Measurements from ENCODE around the gene ABLIM2. TPM values are rescaled to one million over a fixed set of nuclear protein-coding genes. Genes with fewer than 3 reads are reported as not detected.

Gene ABLIM2
- total and polyA plus RNA-seq, 4 donors: 12.2 to 60.4 (median 43.1) TPM

DNA sequence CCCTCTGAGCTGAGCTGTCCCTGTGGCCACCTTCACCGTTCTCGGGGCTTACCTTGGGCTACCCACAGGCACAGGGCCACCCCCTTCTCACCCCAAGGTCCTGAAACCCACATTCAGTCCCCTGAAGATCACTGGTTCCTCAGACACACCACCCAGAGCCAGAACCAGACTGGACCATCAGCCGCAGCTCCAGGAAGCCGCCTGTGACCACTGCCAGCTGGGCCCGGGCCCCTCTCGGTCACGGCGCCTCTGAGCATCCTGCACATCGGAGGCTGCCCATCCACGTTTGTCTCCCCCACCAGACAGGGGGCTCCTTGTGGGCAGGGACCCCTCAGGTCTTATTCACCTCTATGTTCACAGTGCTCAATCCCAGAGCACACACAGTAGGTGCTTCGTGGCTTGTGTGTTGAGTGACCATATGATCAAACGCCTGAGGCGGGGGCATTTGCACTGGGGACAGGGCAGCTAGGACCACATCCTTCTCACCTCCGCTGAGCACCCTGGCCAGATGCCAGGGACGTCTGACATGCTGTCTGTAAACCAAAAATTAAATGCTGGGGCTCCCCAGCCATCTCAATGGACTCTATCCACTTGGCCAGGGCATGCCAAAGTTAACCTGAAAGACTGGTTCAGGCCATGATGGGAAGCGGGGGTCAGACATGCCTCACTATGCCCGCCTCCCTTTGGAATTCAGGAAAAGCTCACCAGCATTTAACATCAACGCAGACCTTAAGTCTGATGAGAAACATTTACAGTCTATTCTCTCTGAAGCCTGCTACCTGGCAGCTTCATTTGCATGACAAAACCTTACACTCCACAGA is 109.5 kb downstream of the ABLIM2 start:
- DNase-seq (ENCODE audit: low read depth in 4 of 6, low spot score in 6 of 6): no peak
- peaks cover 5% of the 10 kb centered on the region for H3K27me3 ChIP-seq (ENCODE audit: control insufficient read depth, insufficient read depth, low read length)
- 90% methylated on average over 18 of the region's 18 CpGs for WGBS (ENCODE audit: insufficient coverage)

GRCh38 chr4:8047837-8048678 is 110.6 kb downstream of the ABLIM2 start:
- DNase-seq (ENCODE audit: low read depth in 4 of 6, low spot score in 6 of 6): peak in 1 of 6 donors; percentile 33
- WGBS (ENCODE audit: insufficient coverage): 79% methylated on average over 18 of the region's 21 CpGs
- Histone ChIP-seq H3K27ac (ENCODE audit: low read depth, low read length) (no peak overlapping the region), H3K4me1 (ENCODE audit: control insufficient read depth, insufficient read depth, low read length) (peaks cover 53% of the 10 kb centered on the region), H3K9me3 (ENCODE audit: control insufficient read depth, insufficient read depth, low read length) (no peaks in the 10 kb centered on the region), H3K36me3 (ENCODE audit: control insufficient read depth, insufficient read depth, low read length) (peaks cover 55% of the 10 kb centered on the region), H3K27me3 (ENCODE audit: control insufficient read depth, insufficient read depth, low read length) (peaks cover 5% of the 10 kb centered on the region), H3K4me3 (ENCODE audit: low read depth, low read length) (no peak overlapping the region)

More for the DNA sequence above, 109.5 kb downstream of the ABLIM2 start:
- peaks cover 49% of the 10 kb centered on the region for H3K36me3 ChIP-seq (ENCODE audit: control insufficient read depth, insufficient read depth, low read length)
- H3K4me3 ChIP-seq (ENCODE audit: low read depth, low read length): no peak overlapping the region
- H3K9me3 ChIP-seq (ENCODE audit: control insufficient read depth, insufficient read depth, low read length): no peaks in the 10 kb centered on the region
- H3K4me1 ChIP-seq (ENCODE audit: control insufficient read depth, insufficient read depth, low read length): peaks cover 53% of the 10 kb centered on the region
- no peak overlapping the region for H3K27ac ChIP-seq (ENCODE audit: low read depth, low read length)

GRCh38 chr4:8046925-8047541 is 111.6 kb downstream of the ABLIM2 start:
- H3K4me1 ChIP-seq (ENCODE audit: control insufficient read depth, insufficient read depth, low read length): peaks cover 44% of the 10 kb centered on the region
- peaks cover 49% of the 10 kb centered on the region for H3K36me3 ChIP-seq (ENCODE audit: control insufficient read depth, insufficient read depth, low read length)
- no peak overlapping the region for H3K27ac ChIP-seq (ENCODE audit: low read depth, low read length)
- no peak overlapping the region for H3K4me3 ChIP-seq (ENCODE audit: low read depth, low read length)
- 91% methylated on average over 15 of the region's 20 CpGs for WGBS (ENCODE audit: insufficient coverage)
- peaks cover 5% of the 10 kb centered on the region for H3K27me3 ChIP-seq (ENCODE audit: control insufficient read depth, insufficient read depth, low read length)
- DNase-seq (ENCODE audit: low read depth in 4 of 6, low spot score in 6 of 6): no peak
- H3K9me3 ChIP-seq (ENCODE audit: control insufficient read depth, insufficient read depth, low read length): no peaks in the 10 kb centered on the region

- Histone ChIP-seq H3K27ac (ENCODE audit: low read depth, low read length) (no peak overlapping the region), H3K27me3 (ENCODE audit: control insufficient read depth, insufficient read depth, low read length) (peaks cover 5% of the 10 kb centered on the region), H3K4me3 (ENCODE audit: low read depth, low read length) (no peak overlapping the region), H3K4me1 (ENCODE audit: control insufficient read depth, insufficient read depth, low read length) (peaks cover 42% of the 10 kb centered on the region), H3K9me3 (ENCODE audit: control insufficient read depth, insufficient read depth, low read length) (no peaks in the 10 kb centered on the region), H3K36me3 (ENCODE audit: control insufficient read depth, insufficient read depth, low read length) (peaks cover 48% of the 10 kb centered on the region)
- no peak for DNase-seq (ENCODE audit: low read depth in 4 of 6, low spot score in 6 of 6)
- WGBS (ENCODE audit: insufficient coverage): 95% methylated on average over 7 of the region's 7 CpGs
Observed at GRCh38 chr4:8045909-8046308, 112.7 kb downstream of the ABLIM2 start.

DNA sequence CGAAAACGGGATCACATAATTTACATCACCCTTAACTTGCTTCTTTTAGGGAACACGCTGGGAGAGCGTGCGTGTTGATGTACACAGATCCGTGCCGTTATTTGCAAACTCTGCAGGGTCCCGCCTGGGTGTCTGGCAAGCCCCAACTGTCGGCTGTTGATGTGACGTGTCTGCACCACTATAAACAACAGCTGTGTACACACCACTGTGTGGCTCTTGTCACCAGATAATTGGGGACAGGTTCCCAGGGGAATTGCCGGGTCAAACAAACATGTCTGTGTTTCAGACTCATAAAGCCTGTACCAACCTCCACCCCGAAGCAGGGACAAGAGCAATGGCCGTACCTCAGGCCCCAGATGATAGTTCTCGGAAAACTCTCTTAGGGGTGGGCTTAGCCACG is 113.9 kb downstream of the ABLIM2 start:
- no peak overlapping the region for H3K27ac ChIP-seq (ENCODE audit: low read depth, low read length)
- peaks cover 41% of the 10 kb centered on the region for H3K36me3 ChIP-seq (ENCODE audit: control insufficient read depth, insufficient read depth, low read length)
- H3K4me1 ChIP-seq (ENCODE audit: control insufficient read depth, insufficient read depth, low read length): peaks cover 43% of the 10 kb centered on the region
- peaks cover 5% of the 10 kb centered on the region for H3K27me3 ChIP-seq (ENCODE audit: control insufficient read depth, insufficient read depth, low read length)
- 26% methylated on average over 11 of the region's 15 CpGs for WGBS (ENCODE audit: insufficient coverage)
- H3K4me3 ChIP-seq (ENCODE audit: low read depth, low read length): no peak overlapping the region
- DNase-seq (ENCODE audit: low read depth in 4 of 6, low spot score in 6 of 6): peak in 2 of 6 donors; percentile 74 to 87
- no peaks in the 10 kb centered on the region for H3K9me3 ChIP-seq (ENCODE audit: control insufficient read depth, insufficient read depth, low read length)

DNA sequence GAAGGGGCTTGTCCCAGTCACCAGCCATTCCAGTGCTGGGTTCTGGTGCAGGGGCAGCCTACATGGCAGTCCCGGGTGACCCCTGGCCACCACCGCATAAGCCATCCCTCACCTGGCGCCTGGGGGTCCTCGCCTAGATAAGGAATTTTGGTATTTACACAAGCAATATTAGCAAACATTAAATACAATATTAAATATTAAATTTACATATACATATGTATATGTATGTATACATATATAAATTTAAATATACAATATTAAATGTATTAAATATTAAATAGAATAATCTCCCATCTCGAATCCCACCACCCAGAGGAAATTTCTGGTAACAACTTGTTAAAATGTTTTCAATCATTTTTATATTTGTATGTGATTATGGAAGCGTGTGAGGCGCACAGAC is 114.4 kb downstream of the ABLIM2 start:
- Histone ChIP-seq H3K27ac (ENCODE audit: low read depth, low read length) (no peak overlapping the region), H3K36me3 (ENCODE audit: control insufficient read depth, insufficient read depth, low read length) (peaks cover 40% of the 10 kb centered on the region), H3K4me1 (ENCODE audit: control insufficient read depth, insufficient read depth, low read length) (peaks cover 47% of the 10 kb centered on the region), H3K27me3 (ENCODE audit: control insufficient read depth, insufficient read depth, low read length) (peaks cover 5% of the 10 kb centered on the region), H3K9me3 (ENCODE audit: control insufficient read depth, insufficient read depth, low read length) (no peaks in the 10 kb centered on the region), H3K4me3 (ENCODE audit: low read depth, low read length) (no peak overlapping the region)
- no peak for DNase-seq (ENCODE audit: low read depth in 4 of 6, low spot score in 6 of 6)
- no CpG with 5 or more reads among the region's 7 CpGs for WGBS (ENCODE audit: insufficient coverage)

GRCh38 chr4:8043596-8043995 is 115.0 kb downstream of the ABLIM2 start:
- Histone ChIP-seq H3K9me3 (ENCODE audit: control insufficient read depth, insufficient read depth, low read length) (no peaks in the 10 kb centered on the region), H3K4me3 (ENCODE audit: low read depth, low read length) (no peak overlapping the region), H3K4me1 (ENCODE audit: control insufficient read depth, insufficient read depth, low read length) (peaks cover 52% of the 10 kb centered on the region), H3K27me3 (ENCODE audit: control insufficient read depth, insufficient read depth, low read length) (peaks cover 3% of the 10 kb centered on the region), H3K36me3 (ENCODE audit: control insufficient read depth, insufficient read depth, low read length) (peaks cover 35% of the 10 kb centered on the region), H3K27ac (ENCODE audit: low read depth, low read length) (no peak overlapping the region)
- 68% methylated on average over 16 of the region's 16 CpGs for WGBS (ENCODE audit: insufficient coverage)
- DNase-seq (ENCODE audit: low read depth in 4 of 6, low spot score in 6 of 6): no peak

DNA sequence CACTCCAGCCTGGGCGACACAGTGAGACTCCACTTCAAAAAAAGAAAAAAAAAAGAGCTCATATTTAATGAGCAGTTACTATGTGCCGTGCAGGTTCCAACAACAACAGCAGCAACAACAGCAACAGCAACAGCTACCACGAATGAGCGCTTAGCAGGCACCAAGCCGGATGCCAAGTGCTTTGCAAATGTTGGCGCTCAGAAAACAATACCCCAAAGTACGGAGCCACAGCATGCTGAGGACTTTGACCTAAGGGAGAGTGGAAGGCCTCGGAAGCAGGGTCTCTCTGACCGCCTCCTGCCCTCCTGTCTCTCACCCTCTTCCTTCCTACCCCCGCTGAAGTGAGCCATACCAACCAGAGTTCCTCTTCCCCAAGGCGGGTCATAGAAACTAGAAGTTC is 116.7 kb downstream of the ABLIM2 start:
- WGBS (ENCODE audit: insufficient coverage): 92% methylated on average over 9 of the region's 11 CpGs
- no peaks in the 10 kb centered on the region for H3K9me3 ChIP-seq (ENCODE audit: control insufficient read depth, insufficient read depth, low read length)
- peaks cover 3% of the 10 kb centered on the region for H3K27me3 ChIP-seq (ENCODE audit: control insufficient read depth, insufficient read depth, low read length)
- H3K27ac ChIP-seq (ENCODE audit: low read depth, low read length): no peak overlapping the region
- DNase-seq (ENCODE audit: low read depth in 4 of 6, low spot score in 6 of 6): no peak
- peaks cover 45% of the 10 kb centered on the region for H3K4me1 ChIP-seq (ENCODE audit: control insufficient read depth, insufficient read depth, low read length)
- H3K4me3 ChIP-seq (ENCODE audit: low read depth, low read length): no peak overlapping the region
- H3K36me3 ChIP-seq (ENCODE audit: control insufficient read depth, insufficient read depth, low read length): peaks cover 26% of the 10 kb centered on the region

DNA sequence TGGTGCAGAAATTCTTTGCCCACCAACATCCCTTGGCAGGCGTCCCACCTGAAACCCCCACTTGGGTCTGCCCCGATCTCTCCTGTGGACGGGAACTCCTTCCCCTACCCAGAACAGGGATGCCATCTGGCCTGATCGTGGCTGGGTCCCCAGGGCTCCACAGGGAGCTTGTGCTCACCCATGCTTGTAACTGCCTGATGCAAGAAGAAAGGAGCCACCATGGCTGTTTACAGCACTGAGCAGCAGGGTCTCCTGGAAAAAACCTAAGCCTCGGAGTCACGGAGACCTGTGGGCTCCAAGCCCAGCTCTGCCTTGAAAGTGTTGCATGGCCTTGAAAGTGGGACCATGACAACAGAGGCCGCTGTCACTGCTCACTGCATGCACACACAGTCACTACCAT is 117.4 kb downstream of the ABLIM2 start:
- DNase-seq (ENCODE audit: low read depth in 4 of 6, low spot score in 6 of 6): peak in 2 of 6 donors; percentile 52 to 81
- 49% methylated on average over 6 of the region's 7 CpGs for WGBS (ENCODE audit: insufficient coverage)
- Histone ChIP-seq H3K27me3 (ENCODE audit: control insufficient read depth, insufficient read depth, low read length) (peaks cover 3% of the 10 kb centered on the region), H3K36me3 (ENCODE audit: control insufficient read depth, insufficient read depth, low read length) (peaks cover 26% of the 10 kb centered on the region), H3K9me3 (ENCODE audit: control insufficient read depth, insufficient read depth, low read length) (no peaks in the 10 kb centered on the region), H3K4me1 (ENCODE audit: control insufficient read depth, insufficient read depth, low read length) (peaks cover 45% of the 10 kb centered on the region), H3K4me3 (ENCODE audit: low read depth, low read length) (no peak overlapping the region), H3K27ac (ENCODE audit: low read depth, low read length) (no peak overlapping the region)

Measured in spinal cord (tissue), 10 donors.